ENCODE results near the gene RAC3.

The RAC3 gene

GRCh38 chr17:82053556-82054263 is 22.2 kb downstream of the RAC3 start:
- H3K36me3 ChIP-seq (ENCODE audit: insufficient read depth, low read length) = peaks cover 7% of the 10 kb centered on the region; the same call in 1 of the 2 replicates
- H3K9me3 ChIP-seq (ENCODE audit: control insufficient read depth, insufficient read depth, low read length) = no peaks in the 10 kb centered on the region
- no peak overlapping the region for H3K9ac ChIP-seq (ENCODE audit: low read depth, low read length)
- no peaks in the 10 kb centered on the region; the same call in 1 of the 2 replicates for H3K4me1 ChIP-seq (ENCODE audit: insufficient read depth, low read length)

GRCh38 chr17:82054351-82055022 is 23.0 kb downstream of the RAC3 start:
- Histone ChIP-seq H3K9me3 (ENCODE audit: control insufficient read depth, insufficient read depth, low read length) (no peaks in the 10 kb centered on the region), H3K4me1 (ENCODE audit: insufficient read depth, low read length) (no peaks in the 10 kb centered on the region; the same call in 1 of the 2 replicates), H3K36me3 (ENCODE audit: insufficient read depth, low read length) (peaks cover 7% of the 10 kb centered on the region; the same call in 1 of the 2 replicates), H3K9ac (ENCODE audit: low read depth, low read length) (no peak overlapping the region)

- no peaks in the 10 kb centered on the region for H3K9me3 ChIP-seq (ENCODE audit: control insufficient read depth, insufficient read depth, low read length)
- no peaks in the 10 kb centered on the region; the same call in 1 of the 2 replicates for H3K4me1 ChIP-seq (ENCODE audit: insufficient read depth, low read length)
- no peak overlapping the region for H3K9ac ChIP-seq (ENCODE audit: low read depth, low read length)
- H3K36me3 ChIP-seq (ENCODE audit: insufficient read depth, low read length) = peaks cover 10% of the 10 kb centered on the region; the same call in 1 of the 2 replicates
Observed at GRCh38 chr17:82055023-82055964, 23.8 kb downstream of the RAC3 start.

DNA sequence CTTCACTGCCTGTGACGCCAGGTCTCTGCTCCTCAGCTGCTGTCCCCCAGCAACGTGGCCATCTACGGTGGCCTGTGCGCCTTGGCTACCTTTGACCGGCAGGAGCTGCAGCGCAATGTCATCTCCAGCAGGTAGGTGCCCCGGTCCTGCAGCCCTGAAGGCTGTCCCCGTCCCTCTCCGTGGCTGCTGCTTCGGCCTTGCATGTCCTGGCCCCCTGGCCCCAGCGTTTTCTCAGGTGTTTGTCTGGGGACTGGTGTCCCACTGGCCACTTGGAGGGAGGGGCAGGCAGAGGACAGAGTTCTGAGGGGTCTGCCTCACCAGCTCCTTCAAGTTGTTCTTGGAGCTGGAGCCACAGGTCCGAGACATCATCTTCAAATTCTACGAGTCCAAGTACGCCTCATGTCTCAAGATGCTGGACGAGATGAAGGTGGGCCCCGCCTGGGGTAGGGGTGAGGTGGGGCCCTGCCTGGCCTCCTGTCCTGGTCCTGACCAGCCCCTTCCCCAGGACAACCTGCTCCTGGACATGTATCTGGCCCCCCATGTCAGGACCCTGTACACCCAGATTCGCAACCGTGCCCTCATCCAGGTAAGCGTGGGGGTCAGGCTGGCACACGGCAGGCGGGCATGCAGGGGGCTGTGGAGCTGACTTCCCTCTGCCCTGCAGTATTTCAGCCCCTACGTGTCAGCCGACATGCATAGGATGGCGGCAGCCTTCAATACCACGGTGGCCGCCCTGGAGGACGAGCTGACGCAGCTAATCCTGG is 24.7 kb downstream of the RAC3 start:
- Histone ChIP-seq H3K9me3 (ENCODE audit: control insufficient read depth, insufficient read depth, low read length) (no peaks in the 10 kb centered on the region), H3K36me3 (ENCODE audit: insufficient read depth, low read length) (peaks cover 11% of the 10 kb centered on the region; the same call in 1 of the 2 replicates), H3K4me1 (ENCODE audit: insufficient read depth, low read length) (no peaks in the 10 kb centered on the region), H3K9ac (ENCODE audit: low read depth, low read length) (no peak overlapping the region)

DNA sequence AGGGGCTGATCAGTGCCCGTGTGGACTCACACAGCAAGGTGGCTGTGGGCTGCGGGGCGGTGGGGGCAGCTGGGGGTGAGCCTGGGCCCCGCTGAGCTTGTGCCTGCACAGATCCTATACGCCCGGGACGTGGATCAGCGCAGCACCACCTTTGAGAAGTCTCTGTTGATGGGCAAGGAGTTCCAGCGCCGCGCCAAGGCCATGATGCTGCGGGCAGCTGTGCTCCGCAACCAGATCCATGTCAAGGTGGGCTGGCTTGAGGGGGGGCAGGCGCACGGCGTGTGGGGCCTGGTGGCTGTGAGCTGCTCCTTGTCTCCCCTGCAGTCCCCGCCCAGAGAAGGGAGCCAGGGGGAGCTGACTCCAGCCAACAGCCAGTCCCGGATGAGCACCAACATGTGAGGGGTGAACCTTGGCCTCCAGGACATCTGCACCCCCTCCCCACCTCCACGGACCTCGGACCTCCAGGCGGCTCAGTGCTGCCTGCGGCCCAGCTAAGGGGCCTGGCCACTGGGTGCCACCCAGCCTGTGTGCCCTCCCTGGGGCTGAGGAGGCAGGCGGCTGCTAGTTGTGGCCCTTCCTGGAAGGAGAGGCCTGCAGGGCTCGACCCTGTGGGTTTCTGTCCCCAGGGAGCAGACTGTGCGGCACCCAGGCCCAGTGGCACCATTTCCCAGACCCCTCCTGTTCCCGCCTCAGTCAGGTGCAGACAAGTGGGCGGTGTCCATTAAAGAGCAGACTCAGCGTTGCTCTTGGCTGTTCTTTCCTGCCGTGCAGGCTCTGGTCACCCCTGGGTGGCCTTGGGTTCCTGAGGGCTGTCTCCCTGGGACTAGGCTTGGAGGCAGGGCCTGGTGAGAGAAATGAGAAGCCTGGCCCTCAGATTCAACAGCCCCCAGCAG is 25.5 kb downstream of the RAC3 start:
- Histone ChIP-seq H3K9ac (ENCODE audit: low read depth, low read length) (no peak overlapping the region), H3K36me3 (ENCODE audit: insufficient read depth, low read length) (peaks cover 14% of the 10 kb centered on the region)

DNA sequence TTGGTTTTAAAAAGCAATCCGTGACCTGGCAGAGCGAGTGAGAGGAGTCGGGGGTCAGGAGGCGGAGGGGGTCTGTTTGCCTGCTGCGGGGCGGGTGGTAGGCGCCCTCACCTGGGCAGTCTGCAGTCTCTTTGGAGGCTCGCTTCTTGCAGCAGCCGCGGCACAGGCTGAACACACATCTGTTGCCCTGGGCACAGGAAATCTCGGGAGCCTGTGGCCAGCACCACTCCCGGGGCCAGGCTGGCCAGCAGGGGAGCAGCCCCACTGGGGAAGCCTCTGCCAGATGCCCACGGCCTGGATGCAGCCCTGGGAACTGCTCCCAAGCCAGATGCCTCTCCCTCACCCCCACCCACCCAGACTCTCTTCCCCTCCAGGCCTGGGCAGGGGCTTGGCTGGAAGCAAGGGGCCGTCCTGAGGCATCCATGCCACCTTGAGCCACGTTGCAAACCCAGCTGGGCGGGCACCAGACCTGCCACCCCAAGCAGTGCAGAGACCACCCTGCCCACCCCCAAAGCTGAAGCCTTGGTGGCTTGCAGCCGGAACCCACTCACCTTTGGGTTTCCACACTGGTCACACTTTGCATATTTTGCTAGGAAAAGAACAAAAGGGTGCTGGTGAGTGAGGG is 26.9 kb downstream of the RAC3 start:
- Histone ChIP-seq H3K9ac (ENCODE audit: low read depth, low read length) (no peak overlapping the region), H3K9me3 (ENCODE audit: control insufficient read depth, insufficient read depth, low read length) (no peaks in the 10 kb centered on the region), H3K4me1 (ENCODE audit: insufficient read depth, low read length) (no peaks in the 10 kb centered on the region), H3K36me3 (ENCODE audit: insufficient read depth, low read length) (peaks cover 20% of the 10 kb centered on the region)

More for the DNA sequence above, 25.5 kb downstream of the RAC3 start:
- Histone ChIP-seq H3K9me3 (ENCODE audit: control insufficient read depth, insufficient read depth, low read length) (no peaks in the 10 kb centered on the region), H3K4me1 (ENCODE audit: insufficient read depth, low read length) (no peaks in the 10 kb centered on the region)

GRCh38 chr17:82058855-82059249 is 27.4 kb downstream of the RAC3 start:
- Histone ChIP-seq H3K36me3 (ENCODE audit: insufficient read depth, low read length) (peaks cover 20% of the 10 kb centered on the region), H3K9me3 (ENCODE audit: control insufficient read depth, insufficient read depth, low read length) (no peaks in the 10 kb centered on the region), H3K9ac (ENCODE audit: low read depth, low read length) (no peak overlapping the region), H3K4me1 (ENCODE audit: insufficient read depth, low read length) (no peaks in the 10 kb centered on the region)

DNA sequence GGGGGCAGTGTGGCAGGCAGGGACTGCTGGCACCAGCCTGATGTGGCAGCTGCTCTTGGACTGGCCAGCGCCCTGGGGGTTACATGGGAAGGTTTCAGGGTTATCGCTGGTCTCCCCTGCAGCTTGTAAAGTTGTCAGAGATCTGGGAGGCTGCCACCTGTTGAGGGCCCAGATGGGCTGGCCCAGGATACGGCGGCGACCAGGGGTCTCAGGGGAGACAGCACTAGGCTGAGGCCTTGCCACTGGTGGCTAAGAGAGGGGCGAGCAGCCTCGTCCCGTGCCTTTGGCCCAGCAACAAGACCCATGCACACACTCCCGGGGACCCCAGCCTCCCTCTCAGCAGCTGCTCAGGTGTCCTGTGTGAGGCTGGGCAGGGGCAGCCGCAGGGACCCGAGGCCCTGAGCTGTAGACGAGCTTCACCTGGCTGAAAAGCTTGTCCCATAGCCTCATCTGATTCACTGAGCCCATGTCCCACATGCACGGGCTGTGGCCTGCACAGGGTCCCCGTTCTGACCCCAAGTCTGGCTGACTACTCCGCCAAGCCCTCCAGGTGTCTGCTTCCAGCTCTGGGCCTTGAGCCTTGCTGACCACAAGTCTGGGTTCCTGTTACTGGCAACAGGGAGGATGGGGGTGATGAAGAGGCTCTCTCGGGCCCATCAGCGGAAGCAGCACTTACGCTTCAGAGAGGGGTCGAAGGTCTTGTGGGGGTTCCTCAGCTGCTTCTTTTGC is 28.0 kb downstream of the RAC3 start:
- H3K9me3 ChIP-seq (ENCODE audit: control insufficient read depth, insufficient read depth, low read length) = no peaks in the 10 kb centered on the region
- peaks cover 20% of the 10 kb centered on the region for H3K36me3 ChIP-seq (ENCODE audit: insufficient read depth, low read length)
- no peaks in the 10 kb centered on the region for H3K4me1 ChIP-seq (ENCODE audit: insufficient read depth, low read length)
- H3K9ac ChIP-seq (ENCODE audit: low read depth, low read length) = no peak overlapping the region

DNA sequence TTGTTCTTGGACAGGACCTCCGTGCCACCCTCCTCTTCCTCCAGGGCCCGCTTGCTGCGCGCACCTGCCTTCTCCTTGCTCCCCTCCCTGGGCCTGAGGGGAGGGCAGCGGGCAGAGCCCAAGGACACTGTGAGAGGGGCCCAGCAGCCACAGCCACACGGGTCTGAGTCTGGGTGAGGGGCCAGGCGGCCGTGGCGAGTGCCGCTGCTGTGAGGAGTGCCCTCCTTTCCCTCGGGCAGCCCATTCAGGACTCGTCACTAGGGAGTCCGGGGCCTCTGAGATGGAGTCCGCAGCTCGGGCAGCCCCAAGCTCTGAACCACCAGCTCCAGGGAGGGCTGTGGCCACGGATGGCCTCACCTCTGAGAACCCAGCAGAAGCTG is 28.5 kb downstream of the RAC3 start:
- Histone ChIP-seq H3K4me1 (ENCODE audit: insufficient read depth, low read length) (no peaks in the 10 kb centered on the region), H3K36me3 (ENCODE audit: insufficient read depth, low read length) (peaks cover 17% of the 10 kb centered on the region)

GRCh38 chr17:82060614-82061013 is 29.1 kb downstream of the RAC3 start:
- Histone ChIP-seq H3K9ac (ENCODE audit: low read depth, low read length) (no peak overlapping the region), H3K9me3 (ENCODE audit: control insufficient read depth, insufficient read depth, low read length) (no peaks in the 10 kb centered on the region), H3K36me3 (ENCODE audit: insufficient read depth, low read length) (peaks cover 17% of the 10 kb centered on the region), H3K4me1 (ENCODE audit: insufficient read depth, low read length) (no peaks in the 10 kb centered on the region)

More for the DNA sequence above, 28.5 kb downstream of the RAC3 start:
- Histone ChIP-seq H3K9ac (ENCODE audit: low read depth, low read length) (no peak overlapping the region), H3K9me3 (ENCODE audit: control insufficient read depth, insufficient read depth, low read length) (no peaks in the 10 kb centered on the region)

GRCh38 chr17:82061047-82061925 is 29.8 kb downstream of the RAC3 start:
- Histone ChIP-seq H3K4me1 (ENCODE audit: insufficient read depth, low read length) (no peaks in the 10 kb centered on the region), H3K36me3 (ENCODE audit: insufficient read depth, low read length) (peaks cover 17% of the 10 kb centered on the region), H3K9ac (ENCODE audit: low read depth, low read length) (no peak overlapping the region), H3K9me3 (ENCODE audit: control insufficient read depth, insufficient read depth, low read length) (no peaks in the 10 kb centered on the region)
